ENCODE data around the gene NAV1.

Gene NAV1

GRCh38 chr1:201566933-201567801 is 28.2 kb downstream of the NAV1 start:
- no peak overlapping the region for H3K27ac ChIP-seq (ENCODE audit: low read length)
- no peaks in the 10 kb centered on the region for H3K9me3 ChIP-seq (ENCODE audit: control insufficient read depth in 2 of 2, low read length in 2 of 2)
- H3K4me1 ChIP-seq (ENCODE audit: control insufficient read depth, insufficient read depth, low read length): peaks cover 8% of the 10 kb centered on the region
- no peaks in the 10 kb centered on the region for H3K27me3 ChIP-seq (ENCODE audit: control insufficient read depth in 1 of 2, insufficient read depth in 2 of 2, low read length in 2 of 2)
- no peak overlapping the region for H3K4me3 ChIP-seq (ENCODE audit: low read length in 2 of 2)
- no peaks in the 10 kb centered on the region for H3K36me3 ChIP-seq (ENCODE audit: control insufficient read depth in 2 of 2, insufficient read depth in 2 of 2, low read length in 2 of 2)
- H3K9ac ChIP-seq (ENCODE audit: low read length in 2 of 2): no peak overlapping the region

GRCh38 chr1:201568265-201568664 is 29.3 kb downstream of the NAV1 start:
- H3K27me3 ChIP-seq (ENCODE audit: control insufficient read depth in 1 of 2, insufficient read depth in 2 of 2, low read length in 2 of 2): no peaks in the 10 kb centered on the region
- no peak overlapping the region for H3K27ac ChIP-seq (ENCODE audit: low read length)
- no peaks in the 10 kb centered on the region for H3K36me3 ChIP-seq (ENCODE audit: control insufficient read depth in 2 of 2, insufficient read depth in 2 of 2, low read length in 2 of 2)
- H3K9me3 ChIP-seq (ENCODE audit: control insufficient read depth in 2 of 2, low read length in 2 of 2): no peaks in the 10 kb centered on the region
- no peaks in the 10 kb centered on the region for H3K4me1 ChIP-seq (ENCODE audit: control insufficient read depth, insufficient read depth, low read length)
- no peak overlapping the region for H3K9ac ChIP-seq (ENCODE audit: low read length in 2 of 2)
- no peak overlapping the region for H3K4me3 ChIP-seq (ENCODE audit: low read length in 2 of 2)

- Histone ChIP-seq H3K27ac (ENCODE audit: low read length) (no peak overlapping the region), H3K27me3 (ENCODE audit: control insufficient read depth in 1 of 2, insufficient read depth in 2 of 2, low read length in 2 of 2) (no peaks in the 10 kb centered on the region), H3K4me3 (ENCODE audit: low read length in 2 of 2) (no peak overlapping the region), H3K4me1 (ENCODE audit: control insufficient read depth, insufficient read depth, low read length) (no peaks in the 10 kb centered on the region), H3K9ac (ENCODE audit: low read length in 2 of 2) (no peak overlapping the region), H3K9me3 (ENCODE audit: control insufficient read depth in 2 of 2, low read length in 2 of 2) (no peaks in the 10 kb centered on the region), H3K36me3 (ENCODE audit: control insufficient read depth in 2 of 2, insufficient read depth in 2 of 2, low read length in 2 of 2) (no peaks in the 10 kb centered on the region)
These were observed 29.9 kb downstream of the NAV1 start for GRCh38 chr1:201568859-201569294.

- H3K36me3 ChIP-seq (ENCODE audit: control insufficient read depth in 2 of 2, insufficient read depth in 2 of 2, low read length in 2 of 2): no peaks in the 10 kb centered on the region
- no peak overlapping the region for H3K27ac ChIP-seq (ENCODE audit: low read length)
- no peak overlapping the region for H3K4me3 ChIP-seq (ENCODE audit: low read length in 2 of 2)
- H3K27me3 ChIP-seq (ENCODE audit: control insufficient read depth in 1 of 2, insufficient read depth in 2 of 2, low read length in 2 of 2): no peaks in the 10 kb centered on the region
- no peaks in the 10 kb centered on the region for H3K9me3 ChIP-seq (ENCODE audit: control insufficient read depth in 2 of 2, low read length in 2 of 2)
- H3K4me1 ChIP-seq (ENCODE audit: control insufficient read depth, insufficient read depth, low read length): no peaks in the 10 kb centered on the region
- no peak overlapping the region for H3K9ac ChIP-seq (ENCODE audit: low read length in 2 of 2)
These were observed 31.4 kb downstream of the NAV1 start for GRCh38 chr1:201570181-201570885.

- Histone ChIP-seq H3K27ac (ENCODE audit: low read length) (no peak overlapping the region), H3K9ac (ENCODE audit: low read length in 2 of 2) (no peak overlapping the region), H3K9me3 (ENCODE audit: control insufficient read depth in 2 of 2, low read length in 2 of 2) (no peaks in the 10 kb centered on the region), H3K4me3 (ENCODE audit: low read length in 2 of 2) (no peak overlapping the region), H3K4me1 (ENCODE audit: control insufficient read depth, insufficient read depth, low read length) (no peaks in the 10 kb centered on the region), H3K36me3 (ENCODE audit: control insufficient read depth in 2 of 2, insufficient read depth in 2 of 2, low read length in 2 of 2) (no peaks in the 10 kb centered on the region), H3K27me3 (ENCODE audit: control insufficient read depth in 1 of 2, insufficient read depth in 2 of 2, low read length in 2 of 2) (no peaks in the 10 kb centered on the region)
These were observed 32.1 kb downstream of the NAV1 start for GRCh38 chr1:201570886-201571624.

- Histone ChIP-seq H3K9ac (ENCODE audit: low read length in 2 of 2) (no peak overlapping the region), H3K9me3 (ENCODE audit: control insufficient read depth in 2 of 2, low read length in 2 of 2) (no peaks in the 10 kb centered on the region), H3K36me3 (ENCODE audit: control insufficient read depth in 2 of 2, insufficient read depth in 2 of 2, low read length in 2 of 2) (no peaks in the 10 kb centered on the region), H3K4me1 (ENCODE audit: control insufficient read depth, insufficient read depth, low read length) (no peaks in the 10 kb centered on the region), H3K27ac (ENCODE audit: low read length) (no peak overlapping the region), H3K27me3 (ENCODE audit: control insufficient read depth in 1 of 2, insufficient read depth in 2 of 2, low read length in 2 of 2) (no peaks in the 10 kb centered on the region), H3K4me3 (ENCODE audit: low read length in 2 of 2) (no peak overlapping the region)
These were observed 34.1 kb downstream of the NAV1 start for GRCh38 chr1:201573030-201573429.

- H3K4me3 ChIP-seq (ENCODE audit: low read length in 2 of 2): no peak overlapping the region
- no peaks in the 10 kb centered on the region for H3K4me1 ChIP-seq (ENCODE audit: control insufficient read depth, insufficient read depth, low read length)
- H3K9ac ChIP-seq (ENCODE audit: low read length in 2 of 2): no peak overlapping the region
- no peaks in the 10 kb centered on the region for H3K36me3 ChIP-seq (ENCODE audit: control insufficient read depth in 2 of 2, insufficient read depth in 2 of 2, low read length in 2 of 2)
- H3K9me3 ChIP-seq (ENCODE audit: control insufficient read depth in 2 of 2, low read length in 2 of 2): no peaks in the 10 kb centered on the region
- H3K27me3 ChIP-seq (ENCODE audit: control insufficient read depth in 1 of 2, insufficient read depth in 2 of 2, low read length in 2 of 2): no peaks in the 10 kb centered on the region
- H3K27ac ChIP-seq (ENCODE audit: low read length): no peak overlapping the region
These were observed 35.0 kb downstream of the NAV1 start for GRCh38 chr1:201573923-201574322.

- H3K27ac ChIP-seq (ENCODE audit: low read length): no peak overlapping the region
- H3K9ac ChIP-seq (ENCODE audit: low read length in 2 of 2): no peak overlapping the region
These were observed 37.0 kb downstream of the NAV1 start for GRCh38 chr1:201575912-201576311.

GRCh38 chr1:201576914-201577313 is 38.0 kb downstream of the NAV1 start:
- Histone ChIP-seq H3K9me3 (ENCODE audit: control insufficient read depth in 2 of 2, low read length in 2 of 2) (no peaks in the 10 kb centered on the region), H3K9ac (ENCODE audit: low read length in 2 of 2) (no peak overlapping the region), H3K36me3 (ENCODE audit: control insufficient read depth in 2 of 2, insufficient read depth in 2 of 2, low read length in 2 of 2) (no peaks in the 10 kb centered on the region), H3K4me1 (ENCODE audit: control insufficient read depth, insufficient read depth, low read length) (no peaks in the 10 kb centered on the region), H3K27ac (ENCODE audit: low read length) (no peak overlapping the region), H3K27me3 (ENCODE audit: control insufficient read depth in 1 of 2, insufficient read depth in 2 of 2, low read length in 2 of 2) (no peaks in the 10 kb centered on the region), H3K4me3 (ENCODE audit: low read length in 2 of 2) (no peak overlapping the region)

More at GRCh38 chr1:201575912-201576311, 37.0 kb downstream of the NAV1 start:
- Histone ChIP-seq H3K4me1 (ENCODE audit: control insufficient read depth, insufficient read depth, low read length) (no peaks in the 10 kb centered on the region), H3K9me3 (ENCODE audit: control insufficient read depth in 2 of 2, low read length in 2 of 2) (no peaks in the 10 kb centered on the region), H3K4me3 (ENCODE audit: low read length in 2 of 2) (no peak overlapping the region), H3K27me3 (ENCODE audit: control insufficient read depth in 1 of 2, insufficient read depth in 2 of 2, low read length in 2 of 2) (no peaks in the 10 kb centered on the region), H3K36me3 (ENCODE audit: control insufficient read depth in 2 of 2, insufficient read depth in 2 of 2, low read length in 2 of 2) (no peaks in the 10 kb centered on the region)

GRCh38 chr1:201578008-201578888 is 39.3 kb downstream of the NAV1 start:
- Histone ChIP-seq H3K27me3 (ENCODE audit: control insufficient read depth in 1 of 2, insufficient read depth in 2 of 2, low read length in 2 of 2) (no peaks in the 10 kb centered on the region), H3K36me3 (ENCODE audit: control insufficient read depth in 2 of 2, insufficient read depth in 2 of 2, low read length in 2 of 2) (no peaks in the 10 kb centered on the region), H3K27ac (ENCODE audit: low read length) (no peak overlapping the region), H3K9me3 (ENCODE audit: control insufficient read depth in 2 of 2, low read length in 2 of 2) (no peaks in the 10 kb centered on the region), H3K9ac (ENCODE audit: low read length in 2 of 2) (no peak overlapping the region), H3K4me3 (ENCODE audit: low read length in 2 of 2) (no peak overlapping the region), H3K4me1 (ENCODE audit: control insufficient read depth, insufficient read depth, low read length) (peaks cover 9% of the 10 kb centered on the region)

Measured in stomach smooth muscle (tissue), 2 donors.